Vagina (tissue), 2 donors: Measurements from ENCODE around the gene GABRA6.

ENCODE experiments used
- CTCF ChIP-seq, 3 experiments: fragments of 450-650 bp in 2 of 3; fragments of 200-600 bp in 1 of 3; sonication (generic) in 1 of 3; IDR thresholded peaks; one replicate each; pipeline ENCODE4 v1.5.1; 2017 to 2019; ENCODE audit warnings: antibody characterized with exemption in 3 of 3, mild to moderate bottlenecking in 2 of 3, moderate library complexity in 2 of 3
- POLR2A ChIP-seq, 2 donors: fragments of 450-650 bp; IDR thresholded peaks; one replicate each; pipeline ENCODE4 v1.6.1; 2017; ENCODE audit warnings: antibody characterized with exemption in 2 of 2, mild to moderate bottlenecking in 2 of 2, moderate library complexity in 2 of 2
- POLR2AphosphoS5 ChIP-seq, 2 donors: sonication (generic); formaldehyde crosslinking; IDR thresholded peaks; one replicate each; pipeline ENCODE4 v1.9.0; 2017; ENCODE audit warnings: antibody characterized with exemption in 2 of 2, mild to moderate bottlenecking in 2 of 2, low read depth in 1 of 2; ENCODE audit not compliant: insufficient read depth in 1 of 2

DNA sequence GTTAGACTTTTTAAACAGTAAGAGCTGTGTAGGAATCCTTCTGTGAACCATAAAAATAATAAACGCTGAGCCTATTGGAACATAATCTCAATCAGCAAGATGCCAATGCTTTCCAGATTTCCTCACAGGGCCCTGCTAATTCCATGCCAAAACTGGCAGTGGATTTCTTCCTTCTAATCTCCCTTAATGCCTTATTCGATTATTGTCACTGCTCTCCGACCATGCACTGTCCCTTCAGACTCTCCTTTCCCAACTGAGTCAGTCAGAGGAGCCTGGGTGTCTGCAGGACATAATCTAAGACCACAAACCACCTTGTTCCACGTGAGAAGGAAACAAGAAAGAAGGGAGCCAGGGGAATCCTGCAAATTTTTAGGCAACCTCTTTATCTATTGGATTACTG lies at the start of gene GABRA6:
- no peak for TF ChIP-seq POLR2AphosphoS5 (IDR thresholded peaks at IDR 0.05; ENCODE audit: insufficient read depth in 1 of 2, low read depth in 1 of 2)
- no peak for TF ChIP-seq CTCF (IDR thresholded peaks at IDR 0.05)
- no peak for TF ChIP-seq POLR2A (IDR thresholded peaks at IDR 0.05)
